Right renal cortex interstitium (tissue), 3 donors: ENCODE data around the gene NUMBL. TPM values are rescaled to one million over a fixed set of nuclear protein-coding genes. Genes with fewer than 3 reads are reported as not detected.
A peak's percentile ranks its signal among the peaks of the same experiment; 100 is the strongest.
"Not testable (repeated sequence)": the region's sequence is repeated elsewhere in the genome, so short reads cannot be mapped to it uniquely, and the experiment has no call there.

ENCODE experiments used
- DNase-seq, 3 donors: peaks; one replicate each; pipeline ENCODE4 v3.0.0-alpha.2; 2013; ENCODE audit warnings: low read depth in 3 of 3, low spot score in 2 of 3
- polyA plus RNA-seq, 3 donors: library from polyadenylated mRNA; unstranded; fragments of 120-200 nt; gene quantifications; one replicate each; pipeline ENCODE4 v1.2.1, GENCODE V29; 2013; ENCODE audit not compliant: insufficient read length in 3 of 3

The NUMBL gene
- polyA plus RNA-seq, 3 donors: 8.0 to 9.5 (median 8.6) TPM

DNA sequence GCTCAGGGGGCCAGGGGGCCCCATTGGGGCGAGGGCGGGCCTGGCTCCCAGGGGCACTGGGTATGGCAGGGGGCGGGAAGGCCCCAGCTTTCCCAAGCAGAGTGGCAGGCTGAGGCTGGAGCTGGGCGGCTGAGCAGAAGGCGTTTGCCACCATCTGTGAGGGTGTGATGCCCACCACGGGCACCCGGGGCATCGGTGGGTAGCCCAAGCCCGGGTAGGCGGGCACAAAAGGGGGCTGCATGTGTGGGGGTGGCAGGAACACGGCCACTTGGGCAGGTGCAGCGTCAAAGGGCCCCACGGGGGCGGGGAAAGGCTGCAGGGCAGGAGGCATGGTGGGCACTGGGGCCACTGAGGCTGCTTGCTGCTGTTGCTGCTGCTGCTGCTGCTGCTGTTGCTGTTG, 22.8 kb downstream of the NUMBL start:
- no peak for DNase-seq

DNA sequence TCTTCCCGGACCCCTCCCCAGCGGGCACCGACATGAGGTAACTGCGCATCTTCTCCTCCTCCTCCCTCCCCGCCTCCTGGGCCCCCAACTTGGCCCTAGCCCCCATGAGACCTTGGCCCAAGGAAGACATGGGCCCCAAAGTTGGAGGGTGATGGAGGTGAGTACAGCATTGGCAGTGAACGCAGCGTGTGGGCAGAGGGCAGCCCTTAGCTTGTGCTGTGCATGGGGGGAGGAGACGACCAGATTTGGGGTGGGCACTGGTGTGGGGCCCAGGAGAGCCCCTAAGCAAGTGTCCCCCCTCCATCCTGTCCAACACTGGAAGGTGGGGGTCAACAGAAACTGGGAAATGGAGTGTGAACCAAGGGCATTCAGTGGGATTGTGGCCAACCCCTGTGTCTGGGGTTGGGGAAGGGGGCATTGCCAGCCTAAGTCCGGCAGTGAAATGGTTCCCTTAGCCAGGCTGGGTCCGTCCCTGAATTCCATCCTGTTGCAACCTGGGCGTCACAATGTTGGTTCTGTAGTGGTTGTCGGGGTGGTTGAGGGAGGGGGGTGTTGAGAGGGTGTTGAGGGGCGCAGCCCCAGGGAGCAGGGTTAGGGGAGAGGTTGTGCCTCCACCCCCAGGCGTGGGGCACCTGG, 23.5 kb downstream of the NUMBL start:
- no peak for DNase-seq

DNA sequence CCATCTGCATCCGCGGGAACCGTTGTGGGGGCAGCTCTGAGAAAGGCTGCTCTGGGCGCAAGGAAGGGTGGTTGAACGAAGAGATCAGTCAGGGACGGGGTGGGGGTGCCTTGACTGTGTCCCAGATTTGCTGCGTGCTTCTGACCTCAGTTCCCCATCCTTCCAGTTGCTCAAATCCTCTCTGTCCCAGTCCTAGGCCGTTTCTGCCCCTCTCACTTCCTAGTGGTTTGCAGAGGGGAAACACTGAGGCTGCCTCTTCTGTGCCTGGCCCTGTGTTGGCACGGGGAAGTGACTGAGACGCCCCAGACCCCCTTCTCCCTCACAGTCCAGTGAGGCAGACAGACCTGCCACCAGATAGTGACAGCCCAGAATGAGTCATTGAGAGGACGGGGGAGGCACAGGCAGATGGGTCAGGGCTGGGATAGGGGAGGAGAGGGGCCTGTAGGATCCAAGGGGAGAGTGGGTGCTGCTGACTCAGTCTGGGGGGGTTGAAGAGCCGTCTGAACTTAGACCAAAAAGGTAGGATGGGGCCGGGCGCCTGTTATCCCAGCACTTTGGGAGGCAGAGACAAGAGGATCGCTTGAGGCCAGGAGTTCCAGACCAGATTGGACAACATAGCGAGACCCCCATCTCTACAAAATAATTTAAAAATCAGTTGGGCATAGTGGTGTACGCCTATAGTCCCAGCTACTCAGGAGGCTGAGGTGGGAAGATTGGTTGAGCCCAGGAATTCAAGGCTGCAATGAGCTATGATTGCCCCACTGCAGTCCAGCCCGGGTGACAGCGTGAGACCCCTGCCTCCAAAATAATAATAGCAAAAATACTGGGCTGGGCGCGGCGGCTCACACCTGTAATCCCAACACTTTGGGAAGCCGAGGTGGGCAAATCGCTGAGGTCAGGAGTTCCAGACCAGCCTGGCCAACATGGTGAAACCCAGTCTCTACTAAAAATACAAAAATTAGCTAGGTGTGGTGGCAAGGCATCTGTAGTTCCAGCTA, 26.5 kb downstream of the NUMBL start:
- no peak for DNase-seq

DNA sequence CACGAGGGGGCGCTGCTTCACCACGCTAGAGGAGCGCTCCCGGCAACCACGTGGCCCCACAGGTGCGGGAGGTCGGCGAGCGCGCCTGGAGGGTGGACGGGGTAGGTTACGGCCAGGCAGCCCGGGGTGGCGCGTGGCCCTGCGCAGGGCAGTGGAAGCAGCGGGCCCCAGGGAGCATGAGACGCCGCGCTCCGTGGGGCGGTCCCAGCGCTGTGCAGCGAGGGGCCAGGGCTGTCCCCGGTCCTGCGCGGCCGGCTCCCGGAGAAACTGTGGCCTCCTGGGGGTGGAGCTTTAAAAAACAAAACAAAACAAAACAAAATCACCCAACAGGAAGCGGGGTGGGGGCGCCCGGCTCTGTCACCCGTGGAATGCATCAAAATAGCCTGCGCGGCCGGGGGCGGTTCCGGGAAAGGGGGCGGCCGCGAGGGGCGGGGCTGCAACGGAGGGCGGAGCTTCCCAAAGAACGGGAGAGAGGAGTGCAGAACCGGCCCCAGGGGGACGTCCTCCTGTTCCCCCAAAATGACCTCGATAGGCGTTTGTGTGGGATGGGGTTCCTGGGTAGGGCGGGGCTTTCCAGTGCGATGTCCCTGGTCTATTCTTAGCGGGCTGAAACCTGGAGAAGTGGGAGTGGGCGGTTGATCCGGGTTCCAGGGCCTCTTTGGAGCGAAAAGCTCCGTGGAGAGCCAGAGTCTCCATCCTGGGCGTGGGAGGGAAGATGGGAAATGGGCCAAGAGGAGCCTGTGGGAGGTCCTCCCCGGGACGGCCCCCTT, 27.3 kb downstream of the NUMBL start:
- DNase-seq: peak; percentile 74 to 79 (median 75)

DNA sequence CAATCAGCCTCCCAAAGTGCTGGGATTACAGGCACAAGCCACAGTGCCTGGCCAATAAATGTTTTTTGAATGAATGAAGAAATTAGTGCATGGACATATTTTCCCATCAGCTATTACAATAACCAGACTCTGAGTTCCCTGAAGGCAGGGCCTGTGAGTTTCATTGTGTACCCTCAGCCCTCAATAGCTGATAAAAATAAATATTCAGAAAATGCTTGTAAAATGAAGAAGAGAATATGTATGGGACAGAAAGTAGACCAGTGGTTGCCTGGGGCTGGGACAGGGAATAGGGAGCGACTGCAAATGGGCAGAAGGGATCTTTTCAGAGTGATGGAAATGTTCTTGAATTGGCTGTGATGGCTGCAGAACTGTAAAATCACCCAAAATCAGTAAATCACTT, 28.8 kb downstream of the NUMBL start:
- no peak for DNase-seq

DNA sequence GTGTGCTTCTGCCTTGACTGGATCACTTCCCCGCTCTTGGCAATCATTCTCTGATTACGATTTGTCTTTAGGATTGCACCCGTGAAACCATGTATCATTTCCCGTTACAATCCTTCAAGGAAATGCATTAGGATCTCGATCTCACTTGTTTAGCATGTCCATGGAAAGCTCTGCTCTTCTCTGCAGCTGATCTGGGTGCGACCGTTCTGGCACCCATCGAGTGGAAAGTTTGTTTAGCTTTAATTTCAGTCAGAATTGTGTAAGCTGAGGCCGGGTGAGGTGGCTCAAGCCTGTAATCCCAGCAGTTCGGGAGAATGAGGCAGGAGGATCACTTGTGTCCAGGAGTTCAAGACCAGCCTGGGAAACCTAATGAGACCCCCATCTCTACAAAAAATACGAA, 30.9 kb downstream of the NUMBL start:
- DNase-seq: no peak

DNA sequence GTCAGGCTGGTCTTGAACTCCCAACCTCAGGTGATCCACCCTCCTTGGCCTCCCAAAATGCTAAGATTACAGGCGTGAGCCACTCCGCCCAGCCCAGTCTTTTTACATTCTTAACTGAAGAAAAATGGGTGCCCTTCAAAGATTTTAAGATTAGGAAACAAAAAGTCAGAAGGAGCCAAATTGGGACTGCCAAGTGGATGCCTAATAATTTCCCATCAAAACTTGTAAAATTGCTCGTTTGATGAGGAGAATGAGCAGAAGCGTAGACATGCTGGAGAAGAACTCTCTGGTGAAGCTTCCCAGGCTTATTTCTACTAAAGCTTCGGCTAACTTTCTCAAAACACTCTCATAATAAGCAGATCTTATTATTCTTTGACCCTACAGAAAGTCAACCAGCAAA, 31.3 kb downstream of the NUMBL start:
- DNase-seq: no peak

DNA sequence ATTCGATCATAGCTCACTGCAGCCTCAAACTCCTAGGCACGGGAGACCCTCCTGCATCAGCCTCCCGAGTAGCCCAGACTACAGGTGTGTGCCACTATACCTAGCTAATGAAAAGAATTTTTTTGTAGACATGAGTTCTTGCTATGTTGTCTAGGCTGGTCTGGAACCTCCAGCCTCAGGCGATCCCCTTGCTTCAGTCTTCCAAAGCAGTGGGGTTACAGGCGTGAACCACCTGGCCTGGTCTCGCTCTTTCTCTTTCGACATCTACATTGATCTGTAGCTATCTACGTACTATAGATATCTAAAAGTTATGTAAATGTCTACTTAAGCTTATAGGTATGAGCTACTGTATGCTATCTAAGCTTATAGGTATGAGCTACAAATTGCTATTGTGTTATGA, 32.4 kb downstream of the NUMBL start:
- no peak for DNase-seq

DNA sequence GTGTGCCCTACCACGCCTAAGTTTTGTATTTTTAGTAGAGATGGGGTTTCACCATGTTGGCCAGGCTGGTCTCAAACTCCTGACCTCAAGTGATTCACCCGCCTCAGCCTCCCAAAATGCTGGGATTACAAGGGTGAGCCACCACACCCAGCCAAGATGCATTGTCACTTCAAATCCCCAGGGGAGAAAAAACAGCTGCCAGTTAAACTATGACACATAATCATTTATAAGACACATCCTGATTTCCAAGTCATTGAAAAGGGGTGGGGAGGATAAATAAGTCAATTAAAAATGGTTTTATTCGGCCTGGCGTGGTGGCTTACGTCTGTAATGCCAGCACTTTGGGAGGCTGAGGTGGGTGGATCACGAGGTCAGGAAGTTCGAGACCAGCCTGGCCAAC, 34.8 kb downstream of the NUMBL start:
- not testable (repeated sequence) for DNase-seq

DNA sequence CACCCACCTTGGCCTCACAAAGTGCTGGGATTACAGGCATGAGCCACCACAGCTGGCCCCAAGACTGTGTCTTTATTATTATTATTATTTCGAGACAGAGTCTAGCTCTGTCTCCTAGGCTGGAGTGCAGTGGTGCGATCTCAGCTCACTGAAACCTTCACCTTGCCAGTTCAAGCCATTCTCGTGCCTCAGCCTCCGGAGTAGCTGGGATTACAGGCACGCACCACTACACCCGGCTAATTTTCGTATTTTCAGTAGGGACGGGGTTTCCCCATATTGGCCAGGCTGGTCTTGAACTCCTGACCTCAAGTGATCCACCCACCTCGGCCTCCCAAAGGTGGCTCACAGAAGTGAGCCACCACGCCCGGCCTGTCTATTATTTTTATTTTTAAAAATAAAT, 38.1 kb downstream of the NUMBL start:
- DNase-seq: not testable (repeated sequence)

DNA sequence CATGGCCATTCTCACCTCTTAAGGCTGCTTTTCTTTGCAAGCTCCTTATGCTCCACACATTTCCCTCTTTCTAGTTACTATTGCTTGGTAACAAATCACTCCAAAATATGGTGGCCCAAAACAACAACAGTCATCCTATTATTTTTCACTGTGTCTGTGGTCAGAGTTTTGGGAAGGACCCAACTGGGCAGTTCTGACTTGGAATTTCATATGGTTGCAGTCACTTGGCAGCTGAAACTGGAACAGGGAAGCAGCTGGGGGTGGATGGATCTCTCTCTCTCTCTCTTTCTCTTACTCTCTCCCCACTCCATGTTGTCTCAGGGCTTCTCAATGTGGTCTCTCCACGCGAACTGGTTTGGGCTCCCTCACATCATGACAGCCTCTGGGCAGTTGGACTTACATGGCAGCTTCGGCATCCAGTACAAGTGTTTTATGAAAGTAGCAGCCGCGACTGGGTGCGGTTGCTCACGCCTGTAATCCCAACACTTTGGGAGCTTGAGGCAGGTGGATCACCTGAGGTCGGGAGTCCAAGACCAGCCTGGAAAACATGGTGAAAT, 39.6 kb downstream of the NUMBL start:
- DNase-seq: no peak

DNA sequence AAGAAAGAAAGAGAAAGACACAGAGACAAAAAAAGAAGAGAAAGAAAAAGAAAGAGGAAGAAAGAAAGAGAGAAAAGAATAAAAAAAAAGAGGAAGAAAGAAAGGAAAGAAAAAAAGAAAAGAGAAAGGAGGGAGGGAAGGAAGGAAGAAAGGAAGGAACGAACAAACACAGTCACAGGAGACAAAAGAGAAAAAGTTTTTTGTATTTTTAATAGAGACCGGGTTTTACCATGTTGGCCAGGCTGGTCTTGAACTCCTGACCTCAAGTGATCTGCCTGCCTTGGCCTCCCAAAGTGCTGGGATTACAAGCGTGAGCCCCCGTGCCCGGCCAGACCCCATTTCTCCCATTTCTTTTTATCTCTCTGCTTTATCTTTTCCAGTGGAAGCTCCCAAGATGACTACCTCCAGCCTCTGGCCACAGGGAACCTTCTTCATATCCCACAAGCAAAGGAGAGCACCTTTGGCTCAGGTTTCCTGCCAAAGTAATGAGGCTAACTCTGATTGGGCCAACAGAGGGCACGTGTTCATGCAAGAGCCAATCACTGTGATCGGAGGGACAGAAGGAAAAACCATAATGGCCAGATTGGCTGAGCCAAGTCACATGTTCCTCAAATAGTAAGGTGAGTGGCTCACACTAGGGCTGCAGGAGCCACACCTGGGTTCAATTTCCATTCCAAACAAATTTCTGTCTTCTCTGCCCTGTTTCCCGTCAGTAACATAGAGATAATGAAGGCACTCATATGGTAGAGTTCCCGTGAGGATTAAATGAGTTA, 40.4 kb downstream of the NUMBL start:
- not testable (repeated sequence) for DNase-seq

DNA sequence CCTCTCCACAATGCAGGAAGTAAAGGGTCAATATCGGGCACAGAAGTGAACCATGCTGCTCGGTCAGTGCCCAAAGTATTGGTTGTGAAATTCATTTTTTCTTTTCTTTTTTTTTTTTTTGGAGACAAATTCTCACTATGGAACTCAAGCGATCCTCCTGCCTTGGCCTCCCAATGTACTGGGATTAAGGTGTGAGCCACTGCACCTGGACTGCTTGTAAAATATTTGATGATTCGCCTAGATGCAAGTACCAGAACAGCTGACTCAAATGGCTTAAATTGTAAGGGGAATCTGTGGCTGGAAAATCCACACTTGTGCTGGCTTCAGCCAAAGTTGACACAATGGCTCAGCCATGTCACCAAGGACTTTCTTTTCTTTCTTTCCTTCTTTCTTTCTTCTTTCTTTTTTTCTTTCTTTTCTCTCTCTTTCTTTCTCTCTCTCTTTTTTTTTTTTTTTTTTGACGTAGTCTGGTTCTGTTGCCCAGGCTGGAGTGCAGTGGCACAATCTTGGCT, 43.7 kb downstream of the NUMBL start:
- no peak for DNase-seq

DNA sequence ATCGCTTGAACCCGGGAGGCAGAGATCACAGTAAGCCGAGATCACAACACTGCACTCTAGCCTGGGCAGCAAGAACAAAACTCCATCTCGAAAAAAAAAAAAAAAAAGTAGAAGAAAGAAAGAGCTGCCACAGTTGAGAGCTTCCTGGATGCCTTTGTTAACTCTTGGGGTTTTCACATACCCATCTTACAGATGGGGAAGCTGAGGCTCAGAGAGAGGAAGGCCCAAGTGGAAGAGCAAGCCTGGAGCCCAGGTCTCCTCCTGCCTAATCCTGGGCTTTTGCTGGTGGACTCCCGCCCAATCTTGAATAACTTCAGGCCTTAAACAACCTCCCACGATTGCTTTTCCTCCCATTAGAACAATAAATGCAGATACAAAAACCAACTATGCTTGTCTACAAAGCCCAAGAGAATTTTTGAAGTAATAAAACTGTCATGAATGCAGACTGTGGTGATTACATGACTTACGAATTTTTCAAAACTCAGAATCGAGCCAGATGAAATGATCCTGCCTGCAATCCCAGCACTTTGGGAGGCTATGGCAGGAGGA, 47.6 kb downstream of the NUMBL start:
- no peak for DNase-seq

DNA sequence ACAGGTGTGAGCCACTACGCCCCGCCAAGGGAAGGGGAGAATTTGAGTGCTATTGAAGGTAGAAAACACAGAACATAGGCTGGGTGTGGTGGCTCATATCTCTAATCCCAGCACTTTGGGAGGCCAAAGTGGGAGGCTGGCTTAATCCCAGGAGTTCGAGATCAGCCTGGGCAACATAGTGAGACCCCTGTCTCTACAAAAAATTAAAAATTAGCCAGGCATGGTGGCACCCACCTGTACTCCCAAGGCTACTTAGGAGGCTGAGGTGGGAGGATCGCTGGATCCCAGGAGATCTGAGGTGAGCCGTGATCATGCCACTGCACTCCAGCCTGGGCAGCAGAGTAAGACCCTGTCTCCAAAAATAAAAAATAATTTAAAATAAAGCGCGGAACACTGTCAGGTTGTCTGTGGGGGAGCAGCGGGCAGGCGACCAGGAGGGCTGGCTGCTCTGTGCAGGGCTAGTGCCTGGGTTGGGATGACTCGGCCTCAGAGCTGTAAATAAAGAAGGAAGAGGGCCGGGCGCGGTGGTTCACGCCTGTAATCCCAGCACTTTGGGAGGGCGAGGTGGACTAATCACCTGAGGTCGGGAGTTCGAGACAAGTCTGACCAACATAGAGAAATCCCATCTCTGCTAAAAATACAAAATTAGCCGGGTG, 48.3 kb downstream of the NUMBL start:
- no peak for DNase-seq

DNA sequence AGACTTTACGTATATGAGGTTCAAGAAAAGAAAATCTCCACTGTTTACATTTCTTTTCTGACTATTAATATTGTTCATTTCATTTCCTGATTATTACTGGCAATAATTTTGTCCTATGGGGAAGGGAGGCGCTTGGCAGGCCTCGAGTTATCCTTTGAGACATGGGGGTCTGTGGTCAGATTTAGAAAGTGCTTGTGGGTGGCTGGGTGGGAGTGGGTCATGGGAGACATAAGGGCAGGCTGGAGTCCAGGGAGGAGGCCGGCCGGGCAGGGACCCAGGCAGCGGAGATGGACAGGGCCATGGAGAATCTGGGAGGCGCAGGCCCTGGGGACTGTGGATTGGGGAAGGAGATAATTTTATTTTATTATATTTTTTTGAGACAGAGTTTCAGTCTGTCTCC, 49.2 kb downstream of the NUMBL start:
- DNase-seq: no peak

DNA sequence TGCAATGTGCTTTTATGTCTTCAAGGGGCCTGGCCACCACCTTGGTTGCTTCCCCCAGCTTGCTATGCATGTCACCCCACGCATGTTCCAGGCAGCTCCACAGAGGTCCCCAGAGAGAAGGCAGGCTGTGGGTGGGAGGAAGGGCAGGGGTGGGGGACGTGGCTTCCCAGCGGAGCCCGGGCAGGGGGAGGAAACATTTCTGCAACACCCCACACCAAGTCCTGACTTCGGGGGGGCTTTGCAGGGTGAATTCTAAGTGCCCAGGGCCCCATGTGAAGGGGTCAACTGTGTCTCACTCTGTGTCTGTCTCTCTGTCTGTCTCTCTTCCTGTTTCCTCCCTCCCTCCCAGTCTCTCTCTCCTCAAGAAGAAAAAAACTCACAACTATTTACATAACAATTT, 49.7 kb downstream of the NUMBL start:
- DNase-seq: no peak

DNA sequence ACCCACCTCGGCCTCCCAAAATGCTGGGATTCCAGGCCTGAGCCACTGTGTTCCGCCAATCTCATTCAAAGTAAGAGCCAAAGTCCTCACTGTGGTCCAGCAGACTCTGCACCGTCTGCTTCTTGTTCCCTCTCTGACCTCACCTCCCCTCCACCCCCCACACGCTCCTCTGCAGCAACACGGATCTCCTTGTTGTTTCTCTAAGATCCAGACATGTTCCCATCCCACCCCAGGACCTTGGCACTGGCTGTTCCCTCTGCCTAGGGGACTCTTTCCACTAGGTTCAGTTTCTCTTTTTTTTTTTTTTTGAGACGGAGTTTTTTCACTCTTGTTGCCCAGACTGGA, 50.8 kb downstream of the NUMBL start:
- DNase-seq: no peak

DNA sequence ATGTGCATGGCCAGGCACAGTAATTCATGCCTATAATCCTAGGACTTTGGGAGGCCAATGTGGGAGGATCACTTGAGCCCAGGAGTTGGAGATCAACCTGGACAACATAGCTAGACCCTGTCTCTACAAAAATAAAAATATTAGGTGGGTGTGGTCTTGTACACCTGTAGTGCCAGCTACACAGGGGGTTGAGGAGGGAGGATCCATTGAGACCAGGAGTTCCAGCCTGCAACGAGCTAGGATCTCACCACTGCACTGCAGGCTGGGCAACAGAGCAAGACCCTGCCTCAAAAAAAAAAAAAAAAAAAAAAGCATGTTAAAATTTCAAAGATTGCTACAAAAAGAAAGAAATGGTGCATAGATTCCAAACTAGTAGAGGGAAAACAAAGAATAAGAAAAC, 52.1 kb downstream of the NUMBL start:
- no peak for DNase-seq
